Limb (tissue), 2 donors: ENCODE data around the gene COX19.
"Not testable (repeated sequence)": the region's sequence is repeated elsewhere in the genome, so short reads cannot be mapped to it uniquely, and the experiment has no call there.

ENCODE experiments used
- DNase-seq, 2 donors: peaks; one replicate each; pipeline ENCODE4 v3.0.0-alpha.2; 2016; ENCODE audit errors: extremely low spot score in 2 of 2

COX19 gene

GRCh38 chr7:962401-963081 lies 12.8 kb downstream of the COX19 start:
- no peak for DNase-seq

DNA sequence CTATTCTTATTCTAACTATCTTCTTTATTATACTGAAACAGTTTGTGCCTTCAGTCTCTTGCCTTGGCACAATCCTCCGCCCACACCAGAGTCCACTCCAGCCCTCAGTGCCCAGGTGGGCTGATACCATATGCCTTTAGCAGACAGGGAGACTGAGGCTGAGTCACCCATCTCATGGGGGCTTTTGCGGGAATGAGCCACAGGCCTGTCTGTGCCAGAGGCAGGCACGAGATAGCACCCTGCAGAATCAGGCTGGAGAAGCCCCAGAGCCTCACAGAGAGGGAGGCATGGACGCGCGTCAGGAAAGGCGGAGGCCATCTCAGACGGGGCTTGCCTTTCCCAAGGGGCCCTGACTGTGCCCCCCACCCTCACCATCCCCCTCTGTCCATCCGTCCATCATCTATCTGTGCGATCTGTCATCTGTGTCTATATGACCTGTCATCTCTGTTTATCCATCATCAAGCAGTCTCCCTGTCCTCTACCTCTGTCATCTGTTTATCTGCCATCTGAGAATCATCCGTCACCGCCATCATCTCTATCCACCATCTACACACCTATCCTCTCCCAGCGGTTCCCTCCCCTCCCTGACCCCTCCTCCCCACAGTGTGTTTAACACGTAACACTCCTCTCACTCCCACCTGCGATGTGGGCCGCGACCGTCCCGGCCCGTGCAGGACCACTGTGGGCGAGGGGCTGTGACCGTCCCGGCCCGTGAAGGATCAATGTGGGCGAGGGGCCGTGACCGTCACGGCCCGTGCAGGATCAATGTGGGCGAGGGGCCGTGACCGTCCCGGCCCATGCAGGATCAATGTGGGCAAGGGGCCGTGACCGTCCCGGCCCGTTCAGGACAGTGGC lies 13.6 kb downstream of the COX19 start:
- no peak for DNase-seq

DNA sequence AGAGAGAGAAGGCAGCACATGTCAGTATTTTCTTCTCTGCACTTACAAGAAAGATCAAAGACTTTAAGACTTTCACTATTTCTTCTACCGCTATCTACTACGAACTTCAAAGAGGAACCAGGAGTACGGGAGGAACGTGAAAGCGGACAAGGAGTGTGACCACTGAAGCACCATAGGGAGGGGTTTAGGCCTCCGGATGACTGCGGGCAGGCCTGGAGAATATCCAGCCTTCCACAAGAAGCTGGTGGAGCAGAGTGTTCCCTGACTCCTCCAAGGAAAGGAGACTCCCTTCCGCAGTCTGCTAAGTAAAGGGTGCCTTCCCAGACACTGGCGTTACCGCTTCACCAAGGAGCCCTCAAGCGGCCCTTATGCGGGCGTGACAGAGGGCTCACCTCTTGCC lies 14.4 kb downstream of the COX19 start:
- not testable (repeated sequence) for DNase-seq

GRCh38 chr7:960269-960871 lies 15.0 kb downstream of the COX19 start:
- no peak for DNase-seq

GRCh38 chr7:959740-960139 lies 15.6 kb downstream of the COX19 start:
- not testable (repeated sequence) for DNase-seq

- DNase-seq, result no peak
Measured at GRCh38 chr7:959271-959670, 16.1 kb downstream of the COX19 start.

DNA sequence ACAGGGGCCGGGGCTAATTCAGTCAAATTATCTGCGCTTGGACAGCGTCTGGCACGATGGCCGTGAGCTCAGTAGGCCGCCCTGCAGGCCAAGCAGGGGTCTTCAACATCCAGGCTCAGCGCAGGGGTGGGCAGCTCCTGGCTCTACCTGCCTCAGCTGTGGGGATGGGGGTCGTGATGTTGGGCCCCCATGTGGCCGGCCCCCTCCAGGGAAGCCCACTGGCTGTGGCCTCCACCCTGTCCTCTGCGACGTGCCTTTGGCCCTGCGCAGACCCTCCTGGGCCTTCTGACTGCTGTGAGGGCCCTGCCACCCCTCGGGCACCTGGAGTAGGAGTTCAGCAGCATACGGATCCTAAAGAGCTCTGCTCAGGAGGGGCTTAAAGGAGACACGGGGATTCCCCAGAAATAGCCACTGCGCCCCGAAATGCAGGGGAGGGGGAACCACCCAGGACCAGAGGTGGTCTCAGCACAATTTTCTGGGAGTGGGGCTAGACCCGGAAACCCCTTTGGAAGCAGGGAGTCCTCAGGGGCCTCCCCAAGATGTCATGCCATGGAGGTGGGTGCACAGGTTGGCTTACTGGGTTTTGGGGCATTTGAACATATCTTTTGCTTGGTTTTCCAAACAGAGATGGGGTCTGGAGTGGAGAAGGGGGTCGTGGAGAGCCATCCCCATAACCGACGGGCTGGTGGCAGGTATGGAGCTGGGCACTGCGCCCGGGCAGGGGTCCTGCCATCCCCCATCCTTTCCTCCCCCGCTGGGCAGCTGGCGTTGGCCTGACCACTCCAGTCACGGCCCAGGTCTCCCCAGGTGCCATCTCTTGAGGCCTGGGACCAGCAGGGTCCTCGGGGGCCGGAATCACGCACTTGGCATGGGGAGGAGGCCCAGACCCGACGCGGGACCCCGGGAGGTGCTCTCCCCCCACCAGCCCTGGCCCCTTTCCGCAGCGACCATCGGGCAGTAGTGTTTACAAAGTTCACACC lies 16.8 kb downstream of the COX19 start:
- DNase-seq, result no peak

- DNase-seq, result no peak
Measured at GRCh38 chr7:957418-958220, 17.7 kb downstream of the COX19 start.

DNA sequence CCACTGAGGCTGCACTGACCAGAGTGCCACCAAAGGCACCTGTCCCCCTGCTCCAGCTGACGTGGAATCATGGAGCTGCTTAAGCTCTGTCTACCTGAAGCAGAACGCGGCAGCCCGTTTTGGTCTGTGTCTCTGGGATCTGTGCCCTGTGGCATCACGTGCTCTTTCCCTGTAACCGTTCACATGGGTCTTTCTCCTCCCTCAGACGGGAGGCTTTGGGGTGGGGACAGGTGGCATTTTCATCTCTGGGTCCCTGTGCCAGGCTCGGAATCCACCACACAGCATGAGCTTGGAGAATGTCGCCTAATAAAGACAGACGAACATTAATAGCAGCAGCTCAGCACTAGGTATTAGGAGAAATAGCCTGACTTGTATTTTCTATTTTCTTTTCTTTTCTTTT lies 19.3 kb downstream of the COX19 start:
- DNase-seq, result no peak

DNA sequence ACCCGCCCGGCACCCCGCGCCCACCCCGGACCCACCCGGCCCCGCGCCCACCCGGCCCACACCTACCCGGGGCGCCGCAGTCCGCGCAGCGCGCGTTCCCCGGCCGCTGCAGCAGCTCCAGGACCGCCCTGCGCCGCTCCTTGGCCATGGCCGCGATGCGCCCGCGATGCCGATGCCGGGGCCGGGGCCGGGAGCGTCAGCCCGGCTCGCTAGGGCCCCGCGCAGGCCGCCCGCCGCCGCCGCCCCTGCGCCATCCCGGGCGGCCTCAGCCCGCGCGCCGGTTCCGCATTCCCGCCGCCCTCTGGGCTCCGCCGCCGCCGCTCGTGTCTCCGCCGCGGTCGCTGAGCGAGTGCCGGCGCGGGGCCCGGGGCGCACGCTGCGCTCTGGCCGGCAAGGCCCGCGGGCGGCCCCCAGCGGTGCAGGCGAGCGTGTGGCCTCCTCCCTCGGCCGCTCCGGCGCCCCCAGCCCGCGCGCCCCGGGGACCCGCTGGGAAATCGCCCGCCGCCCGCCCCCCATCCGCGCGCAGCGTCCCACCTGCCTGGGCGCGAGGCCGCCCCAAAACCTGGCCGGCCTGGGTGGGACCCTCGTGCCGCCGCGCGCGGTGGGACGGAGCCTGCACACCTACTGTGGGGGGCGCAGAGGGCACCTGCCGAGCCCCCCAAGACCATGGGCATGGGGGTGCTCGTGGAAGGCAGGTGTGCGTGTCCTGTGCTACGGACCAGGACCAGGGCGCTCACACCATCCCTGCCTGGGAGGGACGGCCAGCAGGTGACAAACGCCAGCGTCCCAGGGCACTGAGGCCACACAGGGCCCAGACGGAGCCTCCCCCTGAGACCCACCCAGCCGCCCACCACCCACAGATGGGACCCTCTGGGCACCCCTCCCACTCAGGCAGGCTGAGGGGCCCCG lies 20.8 kb downstream of the COX19 start, which contains the start of gene ADAP1:
ADAP1 (minus strand) TSS at position 351 of the 909 bp plus-strand sequence; CDS start at position 148, 203 bp downstream.
- DNase-seq, result peak in 1 of 2 donors; percentile 65

GRCh38 chr7:953547-954327 lies 21.6 kb downstream of the COX19 start:
- peak in 1 of 2 donors; percentile 70 for DNase-seq

- DNase-seq, result peak in 1 of 2 donors; percentile 28
Measured at GRCh38 chr7:952548-953441, 22.6 kb downstream of the COX19 start.

GRCh38 chr7:951881-952547 lies 23.3 kb downstream of the COX19 start:
- DNase-seq, result peak in 1 of 2 donors; percentile 25

DNA sequence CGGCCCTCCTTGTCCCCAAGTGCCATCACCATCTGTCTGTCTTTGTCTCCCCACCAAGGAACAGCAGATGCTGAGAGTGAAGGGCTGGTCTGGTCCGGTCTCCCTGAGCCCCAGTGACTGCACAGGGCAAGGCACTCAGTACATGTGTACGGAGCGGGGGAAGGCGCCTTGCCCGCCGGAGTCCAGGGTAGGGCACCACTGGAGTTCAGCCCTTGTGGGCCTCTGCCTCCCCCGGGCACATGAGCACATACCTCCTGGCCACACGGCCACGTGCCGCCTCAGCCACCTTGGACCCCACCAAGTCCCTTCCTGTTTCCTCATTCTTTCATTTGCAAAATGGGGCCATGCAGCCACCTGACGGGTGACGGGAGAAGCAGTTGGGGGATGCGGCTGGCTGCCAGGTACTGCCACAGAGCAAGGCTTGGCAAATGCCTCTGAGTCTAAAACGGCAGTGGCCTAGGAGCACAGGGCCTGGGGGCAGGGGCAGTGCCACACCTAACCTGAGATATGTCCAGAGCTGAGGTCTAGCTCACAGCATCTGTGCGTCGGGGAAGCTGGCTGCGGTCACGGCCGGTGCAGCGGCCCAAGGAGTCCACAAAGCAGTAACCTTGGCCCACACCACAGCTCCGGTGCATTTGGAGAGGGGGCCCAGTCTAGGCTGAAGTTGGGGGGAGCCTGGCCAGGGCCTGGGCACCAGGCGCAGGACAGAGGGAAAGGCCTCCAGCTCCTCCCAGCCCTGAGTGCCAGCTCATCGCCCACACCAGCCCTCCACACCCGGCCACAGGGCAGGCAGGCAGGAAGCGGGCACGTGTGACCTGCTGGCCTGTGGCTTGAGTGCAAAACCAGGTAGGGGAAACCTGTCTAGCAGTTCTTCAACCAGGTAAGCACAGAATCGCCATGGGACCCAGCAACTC lies 26.1 kb downstream of the COX19 start:
- DNase-seq, result peak in 1 of 2 donors; percentile 23

GRCh38 chr7:947391-948210 lies 27.7 kb downstream of the COX19 start:
- peak in 1 of 2 donors; percentile 20 for DNase-seq
